Gastroesophageal sphincter (tissue), 4 donors: Measurements from ENCODE around the gene LSMEM2. TPM values are rescaled to one million over a fixed set of nuclear protein-coding genes. Genes with fewer than 3 reads are reported as not detected.
A peak's percentile ranks its signal among the peaks of the same experiment; 100 is the strongest.

Experiments used
- ATAC-seq: fragments of 150-250 bp; one replicate; pipeline ENCODE4 v1.9.1; 2016; ENCODE audit warnings: mild to moderate bottlenecking, moderate library complexity
- H3K27ac ChIP-seq, 4 donors: fragments of 200-600 bp; sonication (generic) in 3 of 4; 1 replicate in 3 of 4; 2 replicates in 1 of 4; pipeline ENCODE4 v1.5.1; 2016 to 2019
- H3K27me3 ChIP-seq: fragments of 200-600 bp; sonication (generic); one replicate; pipeline ENCODE4 v1.5.1; 2019
- H3K36me3 ChIP-seq, 2 donors: fragments of 200-600 bp; sonication (generic); one replicate each; pipeline ENCODE4 v1.5.1; 2019; ENCODE audit warnings: control low read depth in 1 of 2
- H3K4me1 ChIP-seq, 3 donors: fragments of 200-600 bp; sonication (generic); 1 replicate in 2 of 3; 2 replicates in 1 of 3; pipeline ENCODE4 v1.5.1; 2016 to 2019; ENCODE audit warnings: control low read depth in 2 of 3
- H3K4me3 ChIP-seq, 2 donors: fragments of 200-600 bp; sonication (generic); one replicate each; pipeline ENCODE4 v1.5.1; 2019; ENCODE audit warnings: mild to moderate bottlenecking in 1 of 2, moderate library complexity in 1 of 2
- H3K9me3 ChIP-seq, 3 donors: fragments of 200-600 bp; sonication (generic); one replicate each; pipeline ENCODE4 v1.5.1; 2017 to 2019; ENCODE audit warnings: control low read depth in 2 of 3
- CTCF ChIP-seq, 4 experiments: fragments of 200-600 bp in 2 of 4; fragments of 450-650 bp in 2 of 4; sonication (generic) in 1 of 4; IDR thresholded peaks; one replicate each; pipeline ENCODE4 v1.5.1; 2017 to 2019; ENCODE audit warnings: antibody characterized with exemption in 4 of 4, mild to moderate bottlenecking in 2 of 4, moderate library complexity in 2 of 4
- EP300 ChIP-seq: sonication (generic); formaldehyde crosslinking; IDR thresholded peaks from one replicate; pipeline ENCODE4 v1.6.1; 2017; ENCODE audit warnings: antibody characterized with exemption, mild to moderate bottlenecking
- POLR2A ChIP-seq, 2 donors: fragments of 450-650 bp; IDR thresholded peaks; one replicate each; pipeline ENCODE4 v1.6.1; 2017; ENCODE audit warnings: antibody characterized with exemption in 2 of 2, mild to moderate bottlenecking in 2 of 2, moderate library complexity in 1 of 2
- POLR2AphosphoS5 ChIP-seq: sonication (generic); formaldehyde crosslinking; IDR thresholded peaks from one replicate; pipeline ENCODE4 v1.6.1; 2017; ENCODE audit warnings: antibody characterized with exemption
- WGBS, 2 donors: methylation state at CpG; one replicate each; pipeline ENCODE4 v1.1.5; 2018; ENCODE audit warnings: low coverage in 1 of 2; 5-methylcytosine and 5-hydroxymethylcytosine counted together
- total RNA-seq, 4 donors: library from RNA; depleted of rRNA; stranded (reverse); fragments of >200 nt; gene quantifications; one replicate each; pipeline ENCODE4 v1.1.0, GENCODE V29; 2016

The LSMEM2 gene
- total RNA-seq, 4 donors from 2014 or later: not detected

- H3K27ac ChIP-seq: no peak overlapping the region
- H3K4me1 ChIP-seq: peaks cover 0 to 26% (median 13%) of the 10 kb centered on the region in 3 donors
- no peaks in the 10 kb centered on the region for H3K36me3 ChIP-seq
- ATAC-seq: no peak
- H3K4me3 ChIP-seq: no peak overlapping the region
- no peaks in the 10 kb centered on the region for H3K27me3 ChIP-seq
- WGBS, 2 donors: 31 to 93% methylated on average over 3 of the region's 3 CpGs
- TF ChIP-seq CTCF (IDR thresholded peaks at IDR 0.05) (no peak), POLR2A (IDR thresholded peaks at IDR 0.05) (no peak), POLR2AphosphoS5 (no peak), EP300 (no peak)
- H3K9me3 ChIP-seq: no peaks in the 10 kb centered on the region
Observed at GRCh38 chr3:50232303-50232702, 46.6 kb upstream of the LSMEM2 start.

GRCh38 chr3:50233176-50233575 is 45.7 kb upstream of the LSMEM2 start:
- Histone ChIP-seq H3K4me1 (peaks cover 0 to 27% (median 13%) of the 10 kb centered on the region in 3 donors), H3K27me3 (no peaks in the 10 kb centered on the region), H3K4me3 (no peak overlapping the region), H3K36me3 (no peaks in the 10 kb centered on the region), H3K9me3 (no peaks in the 10 kb centered on the region), H3K27ac (no peak overlapping the region)
- TF ChIP-seq POLR2AphosphoS5: no peak
- TF ChIP-seq EP300: no peak
- no peak for TF ChIP-seq POLR2A (IDR thresholded peaks at IDR 0.05)
- no peak for TF ChIP-seq CTCF (IDR thresholded peaks at IDR 0.05)
- ATAC-seq: no peak
- WGBS, 2 donors: no CpG with 5 or more reads among the region's 4 CpGs

GRCh38 chr3:50235716-50236483 is 43.0 kb upstream of the LSMEM2 start, which contains the start of gene GNAI2:
TSS of gene GNAI2 (plus strand) at chr3:50236204. CDS start at chr3:50236336, 132 bp downstream.
- H3K27me3 ChIP-seq: no peaks in the 10 kb centered on the region
- H3K36me3 ChIP-seq: peaks cover 0 to 6% of the 10 kb centered on the region in 2 donors
- H3K27ac ChIP-seq: peak within 1 kb of the TSS; percentile 83 to 100 (median 97)
- no peaks in the 10 kb centered on the region for H3K9me3 ChIP-seq
- ATAC-seq: peak; percentile 95
- peak within 1 kb of the TSS; percentile 67 to 94 for H3K4me3 ChIP-seq
- TF ChIP-seq EP300: no peak
- peak; percentile 95 for TF ChIP-seq POLR2A (IDR thresholded peaks at IDR 0.05)
- peak; percentile 96 for TF ChIP-seq POLR2AphosphoS5
- peak in 2 of 4 experiments; percentile 31 to 41 for TF ChIP-seq CTCF (IDR thresholded peaks at IDR 0.05)
- peaks cover 0 to 47% (median 37%) of the 10 kb centered on the region in 3 donors for H3K4me1 ChIP-seq
- 0% methylated on average over 4 of the region's 75 CpGs; no CpG with 5 or more reads in 1 of the 2 donors for WGBS, 2 donors

GRCh38 chr3:50236484-50237132 is 42.3 kb upstream of the LSMEM2 start:
- H3K4me1 ChIP-seq: peaks cover 0 to 54% (median 44%) of the 10 kb centered on the region in 3 donors
- H3K27me3 ChIP-seq: no peaks in the 10 kb centered on the region
- H3K36me3 ChIP-seq: peaks cover 0 to 6% of the 10 kb centered on the region in 2 donors
- H3K4me3 ChIP-seq: peak overlapping the region; percentile 67 to 94
- no peak for TF ChIP-seq POLR2A (IDR thresholded peaks at IDR 0.05)
- TF ChIP-seq EP300: no peak
- TF ChIP-seq CTCF (IDR thresholded peaks at IDR 0.05): no peak
- TF ChIP-seq POLR2AphosphoS5: no peak
- H3K9me3 ChIP-seq: no peaks in the 10 kb centered on the region
- ATAC-seq: no peak
- H3K27ac ChIP-seq: peak overlapping the region; percentile 83 to 100 (median 97)
- 0% methylated on average over 10 to 12 of the region's 13 CpGs for WGBS, 2 donors
